Brain pericyte (primary cell): ENCODE measurements around the gene PLA2G4D.

ENCODE experiments used
- DNase-seq: peaks from one replicate; pipeline ENCODE4 v3.0.0-alpha.2; 2012; ENCODE audit warnings: low read depth, low spot score

Gene PLA2G4D

GRCh38 chr15:42073418-42073817 lies 20.9 kb downstream of the PLA2G4D start:
- no peak for DNase-seq

DNA sequence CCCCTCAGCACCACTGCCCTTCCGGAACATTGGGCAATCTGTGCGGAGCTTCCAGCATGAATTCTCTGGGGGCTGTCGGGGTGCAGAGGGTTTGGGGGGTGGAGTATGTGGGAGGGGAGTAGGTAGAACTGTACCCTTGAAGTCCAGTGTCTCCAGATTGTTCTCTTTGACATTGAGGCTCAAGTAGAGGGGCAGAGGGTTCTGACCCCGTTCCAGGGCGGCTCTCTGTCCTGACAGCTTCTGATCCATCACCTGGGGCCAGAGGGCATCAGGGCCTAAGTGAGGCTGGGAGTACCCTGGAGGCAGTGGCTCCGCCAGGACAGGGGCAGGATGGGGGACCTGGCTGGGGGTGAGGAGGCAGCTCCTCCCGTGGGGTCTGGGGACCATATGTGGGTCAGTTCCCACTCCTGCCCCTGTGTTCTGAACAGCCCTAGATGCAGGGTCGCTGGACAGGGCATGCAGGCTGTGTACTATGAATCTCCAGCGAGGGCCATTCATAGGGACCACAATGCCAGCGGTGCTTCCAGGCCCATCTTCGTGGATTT lies 22.1 kb downstream of the PLA2G4D start:
- no peak for DNase-seq

DNA sequence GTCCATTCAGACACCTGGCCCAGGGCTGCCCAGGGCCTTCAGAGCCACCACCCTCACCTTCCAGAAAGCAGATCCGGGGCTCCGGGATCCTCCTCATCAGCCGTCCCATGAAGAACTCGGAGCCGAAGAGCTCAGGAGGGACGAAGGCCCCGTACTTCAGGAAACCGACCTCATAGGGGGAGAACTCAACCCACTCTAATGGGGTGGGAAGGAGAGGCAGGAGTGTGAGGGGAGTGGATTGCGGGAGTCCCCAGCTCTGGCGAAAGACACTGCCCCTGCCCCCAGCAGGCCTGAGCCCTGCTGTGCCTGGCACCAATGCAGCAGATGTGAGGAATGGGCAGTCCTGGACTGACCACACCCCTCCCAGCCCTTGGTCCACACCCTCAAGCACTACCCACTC lies 22.6 kb downstream of the PLA2G4D start:
- DNase-seq, result no peak

GRCh38 chr15:42070976-42071350 lies 23.4 kb downstream of the PLA2G4D start:
- DNase-seq, result no peak

GRCh38 chr15:42070279-42070975 lies 23.9 kb downstream of the PLA2G4D start:
- DNase-seq, result no peak

DNA sequence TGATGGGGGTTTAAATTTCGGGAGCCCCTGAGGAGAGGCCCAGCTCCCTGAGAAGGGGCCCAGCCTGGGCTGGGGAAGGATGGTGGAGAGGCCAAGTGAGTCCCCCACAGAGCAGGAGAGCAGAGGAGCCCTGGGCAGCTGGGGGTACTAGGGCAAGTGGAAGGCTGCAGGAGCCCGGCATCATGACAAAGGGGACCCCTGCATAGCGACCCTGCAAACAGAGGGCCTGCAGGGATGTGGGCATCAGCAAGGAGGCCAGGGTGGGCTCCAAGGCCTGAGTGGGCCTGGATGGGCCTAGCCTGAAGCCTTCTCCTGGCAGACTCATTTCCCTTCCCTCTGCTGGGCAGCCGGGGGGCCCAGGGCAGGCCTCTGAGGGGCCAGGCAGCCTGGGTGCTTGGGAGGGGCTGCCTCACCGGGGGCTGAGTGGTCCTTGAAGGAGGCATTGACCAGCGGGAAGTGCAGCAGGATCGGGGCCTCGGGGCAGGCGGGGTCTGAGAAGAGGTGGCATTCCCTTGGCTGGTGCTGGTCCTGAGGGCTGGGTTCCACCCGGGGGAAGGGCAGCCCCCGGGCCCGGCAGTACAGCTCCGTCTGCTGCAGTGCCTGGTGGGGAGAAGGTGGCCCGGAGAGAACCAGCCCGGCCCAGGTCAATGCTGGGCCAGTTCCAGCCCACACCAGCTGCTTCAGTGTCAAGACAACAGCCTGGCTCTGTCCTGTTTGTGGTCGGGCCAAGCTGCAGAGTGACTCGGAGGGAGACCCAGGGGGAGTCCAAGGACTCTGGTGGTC lies 24.7 kb downstream of the PLA2G4D start:
- DNase-seq, result no peak

DNA sequence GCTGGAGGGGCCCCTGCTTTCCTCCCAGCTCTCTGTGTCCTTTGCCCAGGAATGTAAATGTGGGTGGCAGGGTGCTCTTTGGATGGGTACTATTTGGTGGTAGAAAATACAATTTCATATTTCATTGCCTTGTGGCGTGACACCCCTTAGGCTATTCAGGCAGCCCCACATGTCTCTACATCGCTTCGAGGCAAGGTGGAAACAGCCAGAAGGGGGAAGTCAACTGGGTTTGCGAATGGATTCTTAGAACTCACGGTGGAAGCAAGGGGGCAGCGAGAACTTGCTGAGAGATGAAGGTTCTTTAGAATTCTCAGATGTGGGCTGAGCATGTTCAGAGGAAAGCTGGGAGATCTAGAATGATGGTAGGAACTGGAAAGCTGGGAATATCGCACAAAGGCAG lies 25.3 kb downstream of the PLA2G4D start:
- no peak for DNase-seq

DNA sequence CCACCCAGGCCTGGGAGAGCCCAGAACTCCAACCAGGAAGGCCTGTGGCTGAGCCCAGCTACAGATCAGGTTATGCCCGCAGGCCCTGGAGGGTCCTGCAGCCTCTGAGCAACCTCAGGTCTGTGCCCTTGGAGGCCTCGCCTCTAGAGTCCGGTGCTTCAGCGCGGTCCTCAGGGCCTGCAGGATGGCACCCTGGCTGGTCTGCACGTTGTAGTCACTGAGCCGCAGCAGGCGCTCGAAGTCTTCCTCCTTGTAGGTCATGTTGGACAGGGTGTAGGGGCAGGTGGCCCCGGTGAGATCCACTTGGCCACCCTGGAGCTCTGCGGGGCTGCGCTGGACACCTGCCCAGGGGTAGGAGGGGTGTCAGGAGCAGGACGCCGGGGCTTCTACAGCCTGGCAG lies 25.8 kb downstream of the PLA2G4D start:
- no peak for DNase-seq

- DNase-seq, result no peak
These were observed 27.5 kb downstream of the PLA2G4D start for GRCh38 chr15:42066764-42067415.

GRCh38 chr15:42065468-42065867 lies 28.9 kb downstream of the PLA2G4D start:
- DNase-seq, result no peak

DNA sequence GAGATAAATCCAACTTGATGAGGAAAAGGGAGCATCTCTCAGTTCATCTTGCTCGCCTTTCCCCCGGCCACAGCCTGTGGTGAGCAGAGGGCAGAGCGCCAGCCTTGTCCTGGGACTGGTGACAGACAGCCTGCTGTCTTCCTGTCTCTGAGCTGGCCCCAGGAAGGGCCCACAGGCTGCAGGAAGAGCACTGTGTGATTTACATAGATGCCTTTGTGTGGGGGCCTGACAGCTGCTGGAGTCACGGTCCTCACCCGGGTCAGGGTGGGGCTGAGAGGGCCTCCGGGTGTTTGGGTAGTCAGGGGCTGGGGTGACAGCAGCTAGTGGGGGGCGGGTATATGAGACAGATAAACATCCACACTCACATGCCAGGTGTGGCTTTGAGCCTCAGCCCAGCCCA lies 29.3 kb downstream of the PLA2G4D start:
- no peak for DNase-seq

DNA sequence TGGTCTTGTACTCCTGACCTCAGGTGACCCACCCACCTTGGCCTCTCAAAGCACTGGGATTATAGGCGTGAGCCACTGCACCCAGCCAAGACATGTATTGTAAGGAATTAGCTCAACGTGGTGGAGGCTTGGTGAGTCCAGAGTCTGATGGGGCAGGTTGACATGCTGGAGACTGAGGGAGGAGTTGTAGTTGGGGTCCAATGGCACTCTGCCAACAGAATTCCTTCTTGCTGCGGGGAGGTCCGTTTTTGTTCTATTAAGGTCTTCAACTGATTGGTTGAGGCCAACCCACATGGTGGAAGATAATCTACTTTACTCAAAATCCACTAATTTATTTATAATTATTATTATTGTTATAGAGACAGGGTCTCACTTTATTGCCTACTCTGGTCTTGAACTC lies 30.1 kb downstream of the PLA2G4D start:
- no peak for DNase-seq

GRCh38 chr15:42063122-42063848 lies 31.1 kb downstream of the PLA2G4D start:
- no peak for DNase-seq

DNA sequence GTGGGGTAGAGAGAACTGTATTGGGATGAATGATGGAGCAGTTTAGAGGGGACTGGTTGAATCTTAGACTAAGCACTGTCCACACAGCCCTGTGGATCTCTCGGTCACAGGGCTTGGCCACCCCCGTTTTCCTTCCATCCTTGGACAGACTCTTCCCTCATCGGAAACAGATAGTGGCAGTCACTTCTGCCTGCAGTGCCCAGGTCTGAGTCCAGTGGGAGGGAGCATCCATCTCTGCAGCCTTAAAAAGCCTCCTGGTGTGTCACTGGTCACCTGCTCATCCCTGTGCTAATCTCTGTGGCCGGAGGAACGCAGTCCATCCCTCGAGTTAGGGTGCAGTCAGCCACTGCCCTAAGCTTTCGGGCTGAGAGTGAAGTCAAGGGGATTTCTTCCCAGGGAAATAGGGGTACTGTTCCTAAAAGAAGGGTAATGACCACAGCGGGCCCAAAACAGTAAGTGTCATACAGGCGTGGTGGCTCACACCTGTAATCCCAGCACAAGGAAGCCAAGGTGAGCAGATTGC lies 32.0 kb downstream of the PLA2G4D start:
- no peak for DNase-seq

DNA sequence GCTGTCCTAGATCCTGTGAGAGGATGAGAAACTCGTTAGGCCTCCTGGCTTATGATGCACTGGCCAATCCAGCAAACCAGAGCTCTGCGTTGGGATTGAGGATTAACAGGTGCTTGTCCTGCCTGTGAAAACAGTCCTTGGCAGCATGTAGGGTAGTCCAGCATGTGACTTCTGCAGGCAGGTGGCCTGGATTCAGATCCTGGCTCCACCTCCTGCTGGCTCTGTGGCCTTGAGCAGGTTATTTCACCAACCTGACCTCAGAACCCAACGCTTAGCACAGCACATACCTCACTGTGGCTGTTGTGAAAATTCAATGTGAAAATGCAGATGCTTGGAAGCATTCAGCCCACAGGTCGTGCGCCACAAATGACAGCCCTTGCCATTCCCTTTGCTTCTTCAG lies 33.6 kb downstream of the PLA2G4D start:
- DNase-seq, result no peak

- no peak for DNase-seq
These were observed 33.9 kb downstream of the PLA2G4D start for GRCh38 chr15:42060477-42060763.

DNA sequence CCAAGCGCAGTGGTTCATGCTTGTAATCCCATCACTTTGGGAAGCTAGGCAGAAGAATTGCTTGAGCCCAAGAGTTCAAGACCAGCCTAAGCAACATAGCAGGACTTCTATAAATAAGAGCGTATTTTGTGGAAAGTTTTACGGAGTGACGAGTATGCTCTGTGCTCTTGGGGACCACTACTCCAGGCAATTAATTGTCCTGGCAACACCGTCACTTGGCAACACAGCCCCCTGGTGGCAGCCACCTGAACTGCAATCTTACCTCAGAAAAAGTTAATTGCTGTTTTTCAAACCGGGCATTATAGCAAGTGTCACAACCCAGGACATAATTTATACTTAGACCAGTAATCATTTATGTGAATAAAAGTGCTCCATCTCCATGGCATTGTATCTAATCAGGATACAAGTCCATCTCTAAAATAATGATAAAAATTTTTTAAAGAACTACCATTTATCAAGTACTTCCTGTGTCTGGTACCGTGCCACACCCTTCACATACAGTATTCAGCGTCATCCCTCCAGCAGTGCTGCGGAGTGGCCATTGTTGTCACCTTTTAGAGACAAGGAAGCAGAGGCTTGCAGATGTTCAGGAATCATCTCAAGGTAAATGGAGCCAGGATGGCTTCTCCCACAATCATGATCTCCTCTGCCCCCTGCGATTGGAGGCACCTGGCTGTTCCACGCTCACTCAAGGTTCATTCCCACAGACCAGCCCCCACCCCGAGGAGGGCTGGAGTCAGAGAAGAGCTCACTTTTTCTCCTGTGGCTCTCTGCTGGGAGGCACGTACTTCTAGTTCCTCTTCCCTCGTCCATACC lies 34.5 kb downstream of the PLA2G4D start:
- no peak for DNase-seq

GRCh38 chr15:42058791-42059190 lies 35.6 kb downstream of the PLA2G4D start:
- DNase-seq, result no peak

GRCh38 chr15:42057799-42058646 lies 36.3 kb downstream of the PLA2G4D start:
- no peak for DNase-seq
